Fibroblast of skin of right biceps (primary cell): Measurements from ENCODE around the gene CGNL1.

ENCODE experiments used
- DNase-seq: peaks from one replicate; pipeline ENCODE4 v3.0.0-alpha.2; 2013

CGNL1 gene

GRCh38 chr15:57532731-57533447 lies 156.6 kb downstream of the CGNL1 start:
- DNase-seq = no peak

- DNase-seq = no peak
Observed at GRCh38 chr15:57533448-57533799, 157.1 kb downstream of the CGNL1 start.

GRCh38 chr15:57534281-57534680 lies 158.0 kb downstream of the CGNL1 start:
- no peak for DNase-seq

- DNase-seq = peak; percentile 62
Observed at GRCh38 chr15:57537072-57537471, 160.8 kb downstream of the CGNL1 start.

- no peak for DNase-seq
Observed at GRCh38 chr15:57537488-57538264, 161.4 kb downstream of the CGNL1 start.

GRCh38 chr15:57538265-57538529 lies 161.9 kb downstream of the CGNL1 start:
- no peak for DNase-seq

- DNase-seq = no peak
Observed at GRCh38 chr15:57538821-57539220, 162.5 kb downstream of the CGNL1 start.

GRCh38 chr15:57540211-57540610 lies 163.9 kb downstream of the CGNL1 start:
- no peak for DNase-seq

GRCh38 chr15:57540736-57541135 lies 164.4 kb downstream of the CGNL1 start:
- no peak for DNase-seq

GRCh38 chr15:57541271-57541670 lies 165.0 kb downstream of the CGNL1 start:
- DNase-seq = no peak

- DNase-seq = peak; percentile 62
Observed at GRCh38 chr15:57541805-57542504, 165.7 kb downstream of the CGNL1 start.

- no peak for DNase-seq
Observed at GRCh38 chr15:57542505-57542817, 166.2 kb downstream of the CGNL1 start.

GRCh38 chr15:57544848-57545480 lies 168.7 kb downstream of the CGNL1 start:
- no peak for DNase-seq

GRCh38 chr15:57545995-57546394 lies 169.7 kb downstream of the CGNL1 start:
- DNase-seq = no peak

- no peak for DNase-seq
Observed at GRCh38 chr15:57547243-57547755, 171.0 kb downstream of the CGNL1 start.

- no peak for DNase-seq
Observed at GRCh38 chr15:57548351-57548750, 172.0 kb downstream of the CGNL1 start.

- no peak for DNase-seq
Observed at GRCh38 chr15:57548835-57549234, 172.5 kb downstream of the CGNL1 start.

- DNase-seq = no peak
Observed at GRCh38 chr15:57549935-57550334, 173.6 kb downstream of the CGNL1 start.

GRCh38 chr15:57550640-57551039 lies 174.3 kb downstream of the CGNL1 start:
- no peak for DNase-seq

GRCh38 chr15:57551715-57552677 lies 175.7 kb downstream of the CGNL1 start:
- DNase-seq = peak; percentile 91

- DNase-seq = no peak
Observed at GRCh38 chr15:57552678-57553334, 176.5 kb downstream of the CGNL1 start.

- DNase-seq = no peak
Observed at GRCh38 chr15:57553526-57553925, 177.2 kb downstream of the CGNL1 start.
